ENCODE results near the gene THAP2.

DNA sequence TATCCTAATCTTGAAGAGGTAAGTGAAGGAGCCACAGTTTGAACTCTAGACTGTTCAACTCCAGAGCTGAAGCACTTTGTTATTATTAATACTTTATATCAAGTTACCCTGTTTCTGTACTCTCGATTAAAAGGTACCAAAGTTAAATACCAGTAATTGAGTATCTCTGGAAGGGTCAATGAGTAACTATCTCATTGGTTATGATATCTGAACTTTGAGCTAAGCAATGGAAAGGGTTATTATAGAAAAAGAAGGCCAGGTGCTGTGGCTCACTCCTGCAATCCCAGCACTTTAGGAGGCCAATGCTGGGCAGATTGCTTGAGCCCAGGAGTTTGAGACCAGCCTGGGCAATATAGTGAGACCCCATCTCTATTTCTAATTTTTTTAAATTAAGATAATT lies 31.7 kb downstream of the THAP2 start:
- TF ChIP-seq POLR2A (IDR thresholded peaks at IDR 0.05; ENCODE audit: low read depth, low read length) (no peak), EZH2 (IDR thresholded peaks at IDR 0.05; ENCODE audit: borderline replicate concordance, low read depth, low read length, severe bottlenecking) (no peak), POLR2AphosphoS5 (IDR thresholded peaks at IDR 0.05; ENCODE audit: insufficient read depth, low read depth, low read length) (no peak), FOS (IDR thresholded peaks at IDR 0.05; ENCODE audit: borderline replicate concordance, insufficient read depth, low read length) (no peak), JUN (IDR thresholded peaks at IDR 0.05; ENCODE audit: borderline replicate concordance, insufficient read depth, insufficient read length, low read depth) (no peak), MYC (IDR thresholded peaks at IDR 0.05; ENCODE audit: low read depth, low read length) (no peak), GATA2 (IDR thresholded peaks at IDR 0.05; ENCODE audit: insufficient read depth, insufficient read length, low read depth, low read length) (no peak)
- TF ChIP-seq, protein P1, sequence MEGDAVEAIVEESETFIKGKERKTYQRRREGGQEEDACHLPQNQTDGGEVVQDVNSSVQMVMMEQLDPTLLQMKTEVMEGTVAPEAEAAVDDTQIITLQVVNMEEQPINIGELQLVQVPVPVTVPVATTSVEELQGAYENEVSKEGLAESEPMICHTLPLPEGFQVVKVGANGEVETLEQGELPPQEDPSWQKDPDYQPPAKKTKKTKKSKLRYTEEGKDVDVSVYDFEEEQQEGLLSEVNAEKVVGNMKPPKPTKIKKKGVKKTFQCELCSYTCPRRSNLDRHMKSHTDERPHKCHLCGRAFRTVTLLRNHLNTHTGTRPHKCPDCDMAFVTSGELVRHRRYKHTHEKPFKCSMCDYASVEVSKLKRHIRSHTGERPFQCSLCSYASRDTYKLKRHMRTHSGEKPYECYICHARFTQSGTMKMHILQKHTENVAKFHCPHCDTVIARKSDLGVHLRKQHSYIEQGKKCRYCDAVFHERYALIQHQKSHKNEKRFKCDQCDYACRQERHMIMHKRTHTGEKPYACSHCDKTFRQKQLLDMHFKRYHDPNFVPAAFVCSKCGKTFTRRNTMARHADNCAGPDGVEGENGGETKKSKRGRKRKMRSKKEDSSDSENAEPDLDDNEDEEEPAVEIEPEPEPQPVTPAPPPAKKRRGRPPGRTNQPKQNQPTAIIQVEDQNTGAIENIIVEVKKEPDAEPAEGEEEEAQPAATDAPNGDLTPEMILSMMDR (IDR thresholded peaks at IDR 0.05; ENCODE audit: extremely low read depth in 1 of 2, insufficient read depth in 1 of 2, low read depth in 1 of 2, low read length in 2 of 2), result no peak
- TF ChIP-seq, protein P2, sequence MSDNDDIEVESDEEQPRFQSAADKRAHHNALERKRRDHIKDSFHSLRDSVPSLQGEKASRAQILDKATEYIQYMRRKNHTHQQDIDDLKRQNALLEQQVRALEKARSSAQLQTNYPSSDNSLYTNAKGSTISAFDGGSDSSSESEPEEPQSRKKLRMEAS (IDR thresholded peaks at IDR 0.05; ENCODE audit: insufficient read depth, insufficient read length), result no peak

Data from endothelial cell of umbilical vein (primary cell).